Thoracic aorta (tissue), 2 donors: ENCODE measurements around the gene MGST1. TPM values are rescaled to one million over a fixed set of nuclear protein-coding genes. Genes with fewer than 3 reads are reported as not detected.
"Not testable (repeated sequence)": the region's sequence is repeated elsewhere in the genome, so short reads cannot be mapped to it uniquely, and the experiment has no call there.

ENCODE experiments used
- ATAC-seq: fragments of 150-250 bp; one replicate; pipeline ENCODE4 v1.8.0; 2017; ENCODE audit warnings: low read depth; ENCODE audit not compliant: insufficient number of reproducible peaks, low FRiP score
- DNase-seq: peaks from one replicate; pipeline ENCODE4 v3.0.0-alpha.2; 2020; ENCODE audit warnings: low spot score
- H3K27ac ChIP-seq, 2 donors: fragments of 200-600 bp; sonication (generic); 1 replicate in 1 of 2; 2 replicates in 1 of 2; pipeline ENCODE4 v1.5.1; 2016; ENCODE audit warnings: mild to moderate bottlenecking in 2 of 2, moderate library complexity in 2 of 2
- H3K27me3 ChIP-seq: fragments of 200-600 bp; sonication (generic); replicated peaks from 2 replicates; pipeline ENCODE4 v1.6.0; 2016; ENCODE audit warnings: mild to moderate bottlenecking; ENCODE audit not compliant: insufficient read depth
- H3K36me3 ChIP-seq: fragments of 200-600 bp; sonication (generic); one replicate; pipeline ENCODE4 v1.5.1; 2016
- H3K4me1 ChIP-seq, 2 donors: fragments of 200-600 bp; sonication (generic); 1 replicate in 1 of 2; 2 replicates in 1 of 2; pipeline versions ENCODE4 v1.5.1 to v1.6.0; 2016; ENCODE audit warnings: low read depth in 2 of 2, mild to moderate bottlenecking in 1 of 2; ENCODE audit not compliant: control insufficient read depth in 1 of 2
- H3K4me3 ChIP-seq: fragments of 200-600 bp; sonication (generic); 2 replicates; pipeline ENCODE4 v1.5.1; 2016; ENCODE audit warnings: mild to moderate bottlenecking
- H3K9me3 ChIP-seq: fragments of 200-600 bp; sonication (generic); 2 replicates; pipeline ENCODE4 v1.5.1; 2016
- CTCF ChIP-seq: fragments of 200-600 bp; sonication (generic); IDR thresholded peaks from one replicate; pipeline ENCODE4 v1.5.1; 2019; ENCODE audit warnings: antibody characterized with exemption
- total RNA-seq, 2 donors: library from RNA; depleted of rRNA; stranded (reverse); fragments of >200 nt; gene quantifications; one replicate each; pipeline versions ENCODE4 v1.1.0 to v1.2.3, GENCODE V29; 2016

MGST1 gene
- total RNA-seq, 2 donors from 2014 or later = 18.5 to 51.1 TPM

- no peaks in the 10 kb centered on the region for H3K9me3 ChIP-seq
- DNase-seq (no peak), ATAC-seq (no peak)
- no peak overlapping the region for H3K27ac ChIP-seq
- no peaks in the 10 kb centered on the region for H3K4me1 ChIP-seq
- no peaks in the 10 kb centered on the region for H3K27me3 ChIP-seq
- no peak overlapping the region for H3K4me3 ChIP-seq
- no peaks in the 10 kb centered on the region for H3K36me3 ChIP-seq
- no peak for TF ChIP-seq CTCF
Observed at GRCh38 chr12:16399101-16399500, 51.7 kb downstream of the MGST1 start.

GRCh38 chr12:16401835-16402234 is 54.4 kb downstream of the MGST1 start:
- ATAC-seq, H3K9me3 ChIP-seq, H3K4me1 ChIP-seq, H3K36me3 ChIP-seq, H3K4me3 ChIP-seq, H3K27me3 ChIP-seq, DNase-seq, H3K27ac ChIP-seq: not testable (repeated sequence)

- DNase-seq (no peak), ATAC-seq (no peak)
- Histone ChIP-seq H3K27ac (no peak overlapping the region), H3K36me3 (no peaks in the 10 kb centered on the region), H3K9me3 (no peaks in the 10 kb centered on the region), H3K27me3 (no peaks in the 10 kb centered on the region), H3K4me3 (no peak overlapping the region), H3K4me1 (no peaks in the 10 kb centered on the region)
- no peak for TF ChIP-seq CTCF
Observed at GRCh38 chr12:16407346-16407745, 59.9 kb downstream of the MGST1 start.

Other genes with a start within 250 kb of the MGST1 start
- gene SLC15A5, start 70.0 kb upstream of the MGST1 start, total RNA-seq = not detected